AG04449 (cell line): ENCODE data around the gene C11orf68.

Experiments used
- CTCF ChIA-PET: fragments of 350-600 bp; formaldehyde crosslinking; extraction: SDS; loops from one replicate; lab custom pipeline; 2021; ENCODE audit warnings: antibody characterized with exemption; lab: Yijun Ruan, JAX
- POLR2A ChIA-PET: fragments of 400-600, 350-600 bp; formaldehyde crosslinking; extraction: SDS; loops from one replicate; lab custom pipeline; 2020; ENCODE audit warnings: antibody characterized with exemption, inconsistent platforms; lab: Yijun Ruan, JAX
- DNase-seq: peaks from one replicate; pipeline ENCODE4 v3.0.0-alpha.2; 2010; ENCODE audit warnings: low read depth, low spot score
- H3K4me3 ChIP-seq: 2 replicates; pipeline ENCODE4 v1.5.1; 2011; ENCODE audit warnings: low read depth, mild to moderate bottlenecking, control low read depth, low read length
- TF ChIP-seq, protein P1 (sequence below): IDR thresholded peaks from one replicate; pipeline ENCODE4 v1.5.1; 2011; ENCODE audit warnings: mild to moderate bottlenecking, moderate library complexity, low read length, control low read depth, inconsistent platforms; ENCODE audit not compliant: insufficient read depth; ENCODE audit errors: missing control alignments

The C11orf68 gene

DNA sequence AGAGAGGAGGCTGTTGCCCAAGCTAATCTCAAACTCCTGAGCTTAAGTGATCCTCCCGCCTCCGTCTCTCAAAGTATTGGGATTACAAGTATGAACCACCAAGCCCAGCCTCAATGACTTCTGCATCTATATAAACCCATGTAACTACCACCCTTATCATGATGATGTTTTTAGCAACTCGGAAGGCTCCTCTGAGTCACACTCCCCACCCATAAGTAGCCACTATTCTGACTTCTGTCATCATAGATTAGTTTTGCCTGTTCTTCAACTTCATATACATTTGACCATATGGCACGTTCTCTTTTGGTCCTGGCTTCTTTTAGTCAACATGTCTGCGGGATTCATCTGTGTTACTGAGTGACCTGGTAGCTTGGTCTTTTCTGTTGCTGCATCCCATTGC is 12.3 kb downstream of the C11orf68 start:
- TF ChIP-seq, protein P1, sequence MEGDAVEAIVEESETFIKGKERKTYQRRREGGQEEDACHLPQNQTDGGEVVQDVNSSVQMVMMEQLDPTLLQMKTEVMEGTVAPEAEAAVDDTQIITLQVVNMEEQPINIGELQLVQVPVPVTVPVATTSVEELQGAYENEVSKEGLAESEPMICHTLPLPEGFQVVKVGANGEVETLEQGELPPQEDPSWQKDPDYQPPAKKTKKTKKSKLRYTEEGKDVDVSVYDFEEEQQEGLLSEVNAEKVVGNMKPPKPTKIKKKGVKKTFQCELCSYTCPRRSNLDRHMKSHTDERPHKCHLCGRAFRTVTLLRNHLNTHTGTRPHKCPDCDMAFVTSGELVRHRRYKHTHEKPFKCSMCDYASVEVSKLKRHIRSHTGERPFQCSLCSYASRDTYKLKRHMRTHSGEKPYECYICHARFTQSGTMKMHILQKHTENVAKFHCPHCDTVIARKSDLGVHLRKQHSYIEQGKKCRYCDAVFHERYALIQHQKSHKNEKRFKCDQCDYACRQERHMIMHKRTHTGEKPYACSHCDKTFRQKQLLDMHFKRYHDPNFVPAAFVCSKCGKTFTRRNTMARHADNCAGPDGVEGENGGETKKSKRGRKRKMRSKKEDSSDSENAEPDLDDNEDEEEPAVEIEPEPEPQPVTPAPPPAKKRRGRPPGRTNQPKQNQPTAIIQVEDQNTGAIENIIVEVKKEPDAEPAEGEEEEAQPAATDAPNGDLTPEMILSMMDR: no peak
- CTCF ChIA-PET: interaction anchor here (1.0 to 18.8 kb wide), 3 partner anchors 16 to 139 kb away, joined by 3 to 394 read pairs (median 3); partner anchors contain the start of genes CCDC85B and FIBP
- no peak for DNase-seq
- H3K4me3 ChIP-seq: no peak overlapping the region
- POLR2A ChIA-PET: interaction anchor here (0.8 to 3.1 kb wide), 4 partner anchors 8 to 18 kb away, joined by 3 to 13 read pairs (median 4); partner anchors contain the start of gene CCDC85B

DNA sequence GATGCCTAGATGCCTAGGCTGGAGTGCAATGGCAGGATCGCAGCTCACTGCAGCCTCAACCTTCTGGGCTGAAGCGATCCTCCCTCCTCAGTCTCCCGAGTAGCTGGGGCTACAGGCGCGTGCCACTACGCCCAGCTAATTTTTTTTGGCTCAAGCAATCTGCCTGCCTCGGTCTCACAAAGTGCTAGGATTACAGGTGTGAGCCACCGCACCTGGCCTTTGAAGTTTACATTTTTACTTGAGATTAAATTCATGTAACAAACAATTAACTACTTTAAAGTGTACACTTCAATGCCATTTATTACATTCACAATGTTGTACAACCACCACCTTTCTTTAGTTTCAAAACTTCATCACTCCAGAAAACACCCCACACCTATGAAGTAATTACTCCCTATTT is 15.1 kb downstream of the C11orf68 start:
- DNase-seq: no peak
- CTCF ChIA-PET: interaction anchor here (1.4 to 18.8 kb wide), 2 partner anchors 8 to 13 kb away, joined by 5 to 394 read pairs; partner anchors contain the start of genes CCDC85B and FIBP
- POLR2A ChIA-PET: interaction anchor here (1.2 to 7.7 kb wide), 4 partner anchors 8 to 14 kb away, joined by 7 to 136 read pairs (median 12); partner anchors contain the start of genes CCDC85B and FIBP

DNA sequence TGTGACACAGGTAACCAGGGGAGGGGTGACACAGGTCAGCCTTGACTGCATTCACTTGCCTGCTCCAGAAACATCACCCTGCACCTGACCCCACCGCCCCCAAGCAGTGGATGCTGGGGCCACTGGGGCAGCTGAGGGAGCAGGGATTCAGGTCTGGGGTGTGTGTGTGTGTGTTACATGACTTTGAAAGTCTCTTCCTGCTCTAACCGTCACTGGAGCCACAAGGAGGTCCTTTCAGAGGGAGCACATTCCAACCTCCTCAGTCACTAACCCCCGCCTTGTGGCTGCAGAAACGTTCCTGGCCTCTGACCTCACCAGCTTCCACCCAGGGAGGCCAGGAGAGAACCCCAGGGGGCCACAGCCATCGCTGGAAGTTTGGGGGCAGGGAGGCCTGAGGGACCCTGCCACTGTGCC is 15.8 kb downstream of the C11orf68 start:
- ChIA-PET POLR2A (interaction anchor here (1.2 to 7.7 kb wide), 4 partner anchors 9 to 15 kb away, joined by 7 to 136 read pairs (median 12); partner anchors contain the start of genes CCDC85B and FIBP), CTCF (interaction anchor here (1.4 to 18.8 kb wide), 2 partner anchors 9 to 13 kb away, joined by 5 to 394 read pairs; partner anchors contain the start of genes CCDC85B and FIBP)
- H3K4me3 ChIP-seq: peak overlapping the region; percentile 13; the same call in 1 of the 2 replicates
- TF ChIP-seq, protein P1: no peak
- DNase-seq: no peak

More for the DNA sequence above, 15.1 kb downstream of the C11orf68 start:
- H3K4me3 ChIP-seq: no peak overlapping the region
- TF ChIP-seq, protein P1: no peak

DNA sequence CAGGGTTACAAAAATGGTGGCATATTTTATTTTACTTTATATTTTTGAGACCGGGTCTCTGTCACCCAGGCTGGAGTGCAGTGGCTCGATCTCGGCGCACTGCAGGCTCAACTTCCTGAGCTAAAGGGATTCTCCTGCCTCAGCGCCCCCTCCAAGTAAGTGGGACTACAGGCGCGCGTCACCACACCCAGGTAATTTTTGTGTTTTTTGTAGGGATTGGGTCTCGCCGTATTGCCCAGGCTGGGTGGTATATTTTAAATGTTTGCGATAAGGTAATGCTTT is 18.0 kb downstream of the C11orf68 start:
- TF ChIP-seq, protein P1: no peak
- CTCF ChIA-PET: interaction anchor here (1.5 to 18.8 kb wide), 4 partner anchors 10 to 88 kb away, joined by 4 to 394 read pairs (median 6); partner anchors contain the start of genes CCDC85B and FIBP
- peak overlapping the region; percentile 98 for H3K4me3 ChIP-seq
- no peak for DNase-seq
- POLR2A ChIA-PET: interaction anchor here (0.7 to 7.7 kb wide), 7 partner anchors 10 to 35 kb away, joined by 3 to 136 read pairs (median 5); partner anchors contain the start of genes CCDC85B and FIBP

DNA sequence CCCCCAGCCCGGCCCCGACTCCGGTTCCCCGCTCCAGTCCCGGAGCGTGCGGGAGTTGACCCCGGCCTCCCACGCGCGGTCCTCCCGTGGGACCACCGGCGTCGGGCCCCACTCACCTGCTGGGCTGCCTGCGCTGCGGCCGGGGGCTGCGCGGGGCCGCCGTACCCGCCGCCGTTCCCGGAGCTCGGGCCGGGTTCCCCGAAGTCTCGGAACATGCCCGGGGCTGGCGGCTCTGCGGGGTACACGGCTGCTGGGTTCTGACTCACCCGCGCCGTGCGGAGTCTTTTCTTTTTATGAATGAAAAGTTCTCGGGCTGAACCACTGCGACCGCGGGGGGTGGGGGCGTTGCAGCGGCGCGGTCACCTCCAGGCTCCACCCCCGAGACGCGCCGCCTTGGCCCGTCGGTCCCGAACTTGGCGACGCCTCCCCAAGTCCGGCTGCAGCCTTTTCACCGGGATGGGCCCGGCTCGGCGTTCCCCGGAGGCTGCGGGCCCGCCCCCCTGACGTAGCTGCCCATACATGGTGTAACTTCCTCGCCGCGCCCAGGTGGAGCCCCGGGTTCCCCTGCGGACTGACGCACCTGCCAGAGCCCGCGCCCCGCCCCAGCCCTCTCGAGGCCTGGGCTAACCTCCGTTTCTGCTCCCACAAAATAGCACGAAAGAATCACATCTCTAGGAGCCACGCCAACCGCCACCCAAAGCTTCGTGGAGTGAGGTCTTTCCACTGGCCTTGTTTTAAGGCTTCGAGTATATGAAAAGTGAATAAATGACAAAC is 18.6 kb downstream of the C11orf68 start, which contains the start of gene FOSL1:
TSS of gene FOSL1 (minus strand) at position 264 of the 774 bp plus-strand sequence. CDS start at position 215, 49 bp downstream.
- peak; percentile 73 for DNase-seq
- ChIA-PET POLR2A (interaction anchor here (0.7 to 7.7 kb wide), 6 partner anchors 10 to 34 kb away, joined by 3 to 136 read pairs (median 7); partner anchors contain the start of genes CCDC85B and FIBP), CTCF (interaction anchor here (1.5 to 18.8 kb wide), 4 partner anchors 10 to 88 kb away, joined by 4 to 394 read pairs (median 6); partner anchors contain the start of genes CCDC85B and FIBP)
- peak within 1 kb of the TSS; percentile 98 for H3K4me3 ChIP-seq
- TF ChIP-seq, protein P1: no peak
